ENCODE measurements around the gene LRRC9.

DNA sequence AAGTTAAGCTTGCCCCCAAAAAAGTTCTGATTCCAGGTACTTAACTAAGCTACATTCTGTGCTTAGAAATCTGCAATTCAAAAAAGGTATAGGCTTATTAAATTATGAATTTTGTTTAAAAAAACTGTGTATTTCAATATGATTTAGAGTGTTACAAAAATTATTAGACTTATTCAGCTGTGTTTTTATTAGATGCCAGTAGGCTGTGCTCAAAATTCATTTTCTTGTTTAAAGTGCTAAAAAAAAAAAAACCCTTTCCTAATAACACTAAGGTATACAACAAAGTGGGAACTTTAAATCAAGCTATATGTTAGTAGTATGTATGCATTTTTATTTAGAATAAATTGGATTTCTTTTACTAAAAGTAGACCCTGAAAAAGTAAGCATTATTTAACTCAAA is 25.0 kb downstream of the LRRC9 start:
- TF ChIP-seq, protein P1, sequence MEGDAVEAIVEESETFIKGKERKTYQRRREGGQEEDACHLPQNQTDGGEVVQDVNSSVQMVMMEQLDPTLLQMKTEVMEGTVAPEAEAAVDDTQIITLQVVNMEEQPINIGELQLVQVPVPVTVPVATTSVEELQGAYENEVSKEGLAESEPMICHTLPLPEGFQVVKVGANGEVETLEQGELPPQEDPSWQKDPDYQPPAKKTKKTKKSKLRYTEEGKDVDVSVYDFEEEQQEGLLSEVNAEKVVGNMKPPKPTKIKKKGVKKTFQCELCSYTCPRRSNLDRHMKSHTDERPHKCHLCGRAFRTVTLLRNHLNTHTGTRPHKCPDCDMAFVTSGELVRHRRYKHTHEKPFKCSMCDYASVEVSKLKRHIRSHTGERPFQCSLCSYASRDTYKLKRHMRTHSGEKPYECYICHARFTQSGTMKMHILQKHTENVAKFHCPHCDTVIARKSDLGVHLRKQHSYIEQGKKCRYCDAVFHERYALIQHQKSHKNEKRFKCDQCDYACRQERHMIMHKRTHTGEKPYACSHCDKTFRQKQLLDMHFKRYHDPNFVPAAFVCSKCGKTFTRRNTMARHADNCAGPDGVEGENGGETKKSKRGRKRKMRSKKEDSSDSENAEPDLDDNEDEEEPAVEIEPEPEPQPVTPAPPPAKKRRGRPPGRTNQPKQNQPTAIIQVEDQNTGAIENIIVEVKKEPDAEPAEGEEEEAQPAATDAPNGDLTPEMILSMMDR (IDR thresholded peaks at IDR 0.05) = no peak
- TF ChIP-seq POLR2A (IDR thresholded peaks at IDR 0.05) = no peak
